OCI-LY7 (cell line): Measurements from ENCODE around the gene MYRIP. TPM values are rescaled to one million over a fixed set of nuclear protein-coding genes. Genes with fewer than 3 reads are reported as not detected.

Experiments used
- BruUV-seq: library from RNA; stranded (reverse); fragments of 400-500 nt; replicated peaks from 2 replicates; lab custom pipeline; 2021; lab: Mats Ljungman, UMichigan
- CTCF ChIA-PET: fragments of 300-600 bp; sonication (Branson Sonifier 250); formaldehyde crosslinking; loops from one replicate; lab custom pipeline; 2022; ENCODE audit warnings: antibody characterized with exemption; ENCODE audit not compliant: unreplicated experiment; lab: Charles Lee
- POLR2A ChIA-PET: fragments of 300-600 bp; sonication (Branson Sonifier 250); formaldehyde crosslinking; loops from one replicate; lab custom pipeline; 2022; ENCODE audit warnings: antibody characterized with exemption; lab: Charles Lee
- DNase-seq: peaks from one replicate; pipeline ENCODE4 v3.0.0-alpha.2; 2015; ENCODE audit warnings: low spot score
- H2AFZ ChIP-seq: fragments of 200-600 bp; sonication (generic), shearing (Covaris generic); 2 replicates; pipeline ENCODE4 v1.6.1; 2014; ENCODE audit warnings: mild to moderate bottlenecking, antibody characterized with exemption, low read length, moderate library complexity
- H3K27ac ChIP-seq: fragments of 200-600 bp; sonication (generic); 2 replicates; pipeline ENCODE4 v1.5.1; 2014; ENCODE audit warnings: mixed run types, low read depth, mild to moderate bottlenecking, moderate library complexity, low read length, inconsistent platforms; ENCODE audit not compliant: poor library complexity, severe bottlenecking
- H3K36me3 ChIP-seq: fragments of 200-600 bp; sonication (generic); 2 replicates; pipeline ENCODE4 v1.6.1; 2014; ENCODE audit warnings: mild to moderate bottlenecking, antibody characterized with exemption, low read length, moderate library complexity, mixed read lengths; ENCODE audit not compliant: insufficient read depth
- H3K4me1 ChIP-seq: fragments of 200-600 bp; sonication (generic); 2 replicates; pipeline ENCODE4 v1.5.1; 2014; ENCODE audit warnings: mild to moderate bottlenecking, low read length; ENCODE audit not compliant: insufficient read depth, poor library complexity, severe bottlenecking
- H3K4me2 ChIP-seq: fragments of 200-600 bp; sonication (generic); 2 replicates; pipeline ENCODE4 v1.6.1; 2014; ENCODE audit warnings: mild to moderate bottlenecking, low read length
- H3K4me3 ChIP-seq: fragments of 200-600 bp; sonication (generic); 2 replicates; pipeline ENCODE4 v1.5.1; 2014; ENCODE audit warnings: mild to moderate bottlenecking, low read depth, low read length; ENCODE audit not compliant: poor library complexity, severe bottlenecking
- H3K79me2 ChIP-seq: fragments of 200-600 bp; sonication (generic); 2 replicates; pipeline ENCODE4 v1.6.1; 2016; ENCODE audit warnings: low read depth, mild to moderate bottlenecking, low read length, moderate library complexity, mixed read lengths; ENCODE audit not compliant: insufficient read depth
- H3K9me2 ChIP-seq: fragments of 200-600 bp; sonication (generic); 2 replicates; pipeline ENCODE4 v1.6.1; 2016; ENCODE audit warnings: mild to moderate bottlenecking, low read length, mixed read lengths; ENCODE audit not compliant: insufficient read depth
- H3K9me3 ChIP-seq: fragments of 200-600 bp; sonication (generic); 2 replicates; pipeline ENCODE4 v1.6.1; 2014; ENCODE audit warnings: mild to moderate bottlenecking, mixed run types, low read length, mixed read lengths
- H4K20me1 ChIP-seq: fragments of 200-600 bp; sonication (generic); 2 replicates; pipeline ENCODE4 v1.6.1; 2014; ENCODE audit warnings: mild to moderate bottlenecking, antibody characterized with exemption, low read length, moderate library complexity, mixed read lengths; ENCODE audit not compliant: insufficient read depth
- CTCF ChIP-seq: fragments of 200-600 bp; sonication (generic); conservative IDR thresholded peaks from 2 replicates; pipeline ENCODE4 v1.5.1; 2014; ENCODE audit warnings: mild to moderate bottlenecking, antibody characterized with exemption, low read length, moderate library complexity, mixed read lengths
- EZH2phosphoT487 ChIP-seq: fragments of 200-600 bp; sonication (generic); IDR thresholded peaks from 2 replicates; pipeline ENCODE4 v1.6.1; 2018; ENCODE audit warnings: low read depth, borderline replicate concordance, mild to moderate bottlenecking, mixed run types, antibody characterized with exemption, low read length, moderate library complexity, mixed read lengths
- intact Hi-C: fragments of 100-400 bp; cut with micrococcal nuclease; formaldehyde crosslinking; loops from one replicate; pipeline ENCODE4 v1.10.0; 2022; ENCODE audit not compliant: unreplicated experiment
- total RNA-seq, 2 experiments: library from RNA; depleted of rRNA in 1 of 2; stranded (reverse); fragments of >200 nt in 1 of 2; shearing (Covaris generic) in 1 of 2; gene quantifications; 2 replicates each; pipeline ENCODE4 v1.2.3, GENCODE V29; 2014 to 2022

Gene MYRIP
- total RNA-seq, 2 experiments from 2014 or later, result not detected

GRCh38 chr3:40012381-40012780 is 203.0 kb downstream of the MYRIP start:
- H3K79me2 ChIP-seq, result no peaks in the 10 kb centered on the region
- no peaks in the 10 kb centered on the region for H3K9me2 ChIP-seq
- no peak overlapping the region for H3K4me2 ChIP-seq
- DNase-seq, result no peak
- no peaks in the 10 kb centered on the region for H3K9me3 ChIP-seq
- H3K36me3 ChIP-seq, result no peaks in the 10 kb centered on the region
- no TSS peak for BruUV-seq
- no peak overlapping the region for H3K27ac ChIP-seq
- H3K4me1 ChIP-seq, result no peaks in the 10 kb centered on the region
- H3K4me3 ChIP-seq, result no peak overlapping the region
- CTCF ChIA-PET, result no interaction called here
- H4K20me1 ChIP-seq, result no peaks in the 10 kb centered on the region
- no peak overlapping the region for H2AFZ ChIP-seq
- POLR2A ChIA-PET, result interaction anchor here (0.6 kb wide), 1 partner anchor 1776 kb away, joined by 3 read pairs; no protein-coding TSS in a partner anchor
- no peak for TF ChIP-seq EZH2phosphoT487
- no peak for TF ChIP-seq CTCF
- intact Hi-C loops, result loop anchor here (5.0 kb wide), 1 partner anchor 165 kb away; no protein-coding TSS in a partner anchor

- intact Hi-C loops, result no loop called here
- no peak overlapping the region for H2AFZ ChIP-seq
- H3K79me2 ChIP-seq, result no peaks in the 10 kb centered on the region
- BruUV-seq, result no TSS peak
- H3K27ac ChIP-seq, result no peak overlapping the region
- H3K4me1 ChIP-seq, result no peaks in the 10 kb centered on the region
- TF ChIP-seq CTCF, result no peak
- TF ChIP-seq EZH2phosphoT487, result no peak
- H3K9me2 ChIP-seq, result no peaks in the 10 kb centered on the region
- no peaks in the 10 kb centered on the region for H3K36me3 ChIP-seq
- ChIA-PET CTCF (no interaction called here), POLR2A (no interaction called here)
- H3K4me2 ChIP-seq, result no peak overlapping the region
- H3K9me3 ChIP-seq, result no peaks in the 10 kb centered on the region
- no peak overlapping the region for H3K4me3 ChIP-seq
- H4K20me1 ChIP-seq, result no peaks in the 10 kb centered on the region
- no peak for DNase-seq
These were observed 207.0 kb downstream of the MYRIP start for GRCh38 chr3:40016391-40016790.

DNA sequence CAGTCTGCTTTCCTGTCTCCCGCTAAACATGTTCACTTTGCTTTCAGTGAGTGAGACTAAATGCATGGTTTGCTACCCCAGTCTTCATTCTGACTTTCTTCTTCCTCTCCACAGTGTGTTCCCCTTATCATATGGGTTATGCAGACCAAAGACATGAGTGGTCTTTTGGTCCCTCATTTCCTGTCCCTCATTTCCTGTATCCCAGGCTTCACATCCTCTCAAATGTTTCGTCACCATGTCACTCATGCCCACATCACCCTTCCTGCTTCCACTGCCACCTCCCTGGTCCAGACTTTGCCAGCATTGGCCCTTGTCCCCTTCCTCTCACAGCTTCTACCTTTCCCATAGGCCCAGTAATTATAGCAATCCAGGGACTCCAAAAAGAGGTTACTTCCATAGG is 209.0 kb downstream of the MYRIP start:
- ChIA-PET CTCF (no interaction called here), POLR2A (interaction anchor here (1.6 kb wide), 1 partner anchor 10 kb away, joined by 7 read pairs; no protein-coding TSS in a partner anchor)
- Histone ChIP-seq H3K36me3 (no peaks in the 10 kb centered on the region), H3K9me2 (no peaks in the 10 kb centered on the region), H3K4me3 (no peak overlapping the region), H4K20me1 (no peaks in the 10 kb centered on the region), H3K4me2 (no peak overlapping the region), H3K79me2 (no peaks in the 10 kb centered on the region), H3K4me1 (no peaks in the 10 kb centered on the region), H3K27ac (no peak overlapping the region), H3K9me3 (no peaks in the 10 kb centered on the region), H2AFZ (no peak overlapping the region)
- DNase-seq, result no peak
- intact Hi-C loops, result no loop called here
- TF ChIP-seq CTCF (no peak), EZH2phosphoT487 (no peak)
- BruUV-seq, result no TSS peak
